Measurements from ENCODE around the gene SV2A.
A peak's percentile ranks its signal among the peaks of the same experiment; 100 is the strongest.

Gene SV2A

DNA sequence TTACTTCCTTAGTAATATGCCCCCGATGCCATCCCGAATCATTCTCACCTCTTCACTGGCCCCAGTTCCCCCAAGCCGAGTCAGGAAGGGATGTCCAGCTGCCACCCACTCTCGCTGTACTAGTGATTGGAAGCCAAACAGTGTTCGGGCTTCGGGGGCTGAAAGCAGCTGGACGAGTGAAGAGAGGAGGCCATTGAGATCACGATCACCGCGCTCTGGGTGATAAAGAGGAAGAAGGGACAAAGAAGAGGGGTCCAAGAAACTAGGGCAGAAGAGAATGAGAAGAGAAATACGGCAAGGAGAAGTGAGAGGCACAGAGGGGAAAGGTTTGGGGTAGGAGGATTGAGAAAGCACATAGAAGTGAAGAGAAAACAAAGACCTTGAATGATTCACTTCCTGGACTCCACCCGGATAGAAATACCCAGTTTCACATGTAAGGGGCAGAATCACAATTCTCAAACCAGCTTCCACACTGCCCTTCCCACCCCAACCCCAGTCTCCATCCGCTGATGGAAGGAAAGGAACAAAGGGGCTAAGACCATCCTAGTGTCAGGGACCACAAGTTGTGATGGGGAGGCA is 13.7 kb upstream of the SV2A start:
- TF ChIP-seq, protein P1, sequence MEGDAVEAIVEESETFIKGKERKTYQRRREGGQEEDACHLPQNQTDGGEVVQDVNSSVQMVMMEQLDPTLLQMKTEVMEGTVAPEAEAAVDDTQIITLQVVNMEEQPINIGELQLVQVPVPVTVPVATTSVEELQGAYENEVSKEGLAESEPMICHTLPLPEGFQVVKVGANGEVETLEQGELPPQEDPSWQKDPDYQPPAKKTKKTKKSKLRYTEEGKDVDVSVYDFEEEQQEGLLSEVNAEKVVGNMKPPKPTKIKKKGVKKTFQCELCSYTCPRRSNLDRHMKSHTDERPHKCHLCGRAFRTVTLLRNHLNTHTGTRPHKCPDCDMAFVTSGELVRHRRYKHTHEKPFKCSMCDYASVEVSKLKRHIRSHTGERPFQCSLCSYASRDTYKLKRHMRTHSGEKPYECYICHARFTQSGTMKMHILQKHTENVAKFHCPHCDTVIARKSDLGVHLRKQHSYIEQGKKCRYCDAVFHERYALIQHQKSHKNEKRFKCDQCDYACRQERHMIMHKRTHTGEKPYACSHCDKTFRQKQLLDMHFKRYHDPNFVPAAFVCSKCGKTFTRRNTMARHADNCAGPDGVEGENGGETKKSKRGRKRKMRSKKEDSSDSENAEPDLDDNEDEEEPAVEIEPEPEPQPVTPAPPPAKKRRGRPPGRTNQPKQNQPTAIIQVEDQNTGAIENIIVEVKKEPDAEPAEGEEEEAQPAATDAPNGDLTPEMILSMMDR (IDR thresholded peaks at IDR 0.05; ENCODE audit: low read depth, low read length, missing control alignments), result no peak
- no peak for DNase-seq (ENCODE audit: low read depth)
- H3K4me3 ChIP-seq (ENCODE audit: low read depth, low read length), result no peak overlapping the region

DNA sequence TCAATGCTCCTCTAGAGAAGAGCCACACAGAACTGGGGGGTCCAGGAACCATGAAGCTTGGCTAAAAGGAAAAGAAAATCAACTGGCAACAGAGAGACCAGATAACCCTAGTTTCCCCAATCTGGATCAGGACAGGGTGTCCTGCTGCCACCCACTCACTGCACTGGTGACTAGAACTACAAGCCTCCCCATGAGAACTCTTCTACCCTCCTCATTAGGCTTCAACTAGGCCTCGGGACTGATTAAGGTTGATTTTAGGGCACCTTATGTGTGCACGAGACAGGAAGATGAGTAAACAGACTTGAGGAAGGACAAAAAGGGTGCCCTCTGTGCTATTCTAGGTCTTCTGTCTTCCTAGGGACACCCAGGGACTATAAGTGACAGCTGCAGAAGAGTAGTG is 12.2 kb upstream of the SV2A start:
- no peak overlapping the region for H3K4me3 ChIP-seq (ENCODE audit: low read depth, low read length)
- no peak for DNase-seq (ENCODE audit: low read depth)
- TF ChIP-seq, protein P1 (IDR thresholded peaks at IDR 0.05; ENCODE audit: low read depth, low read length, missing control alignments), result no peak

DNA sequence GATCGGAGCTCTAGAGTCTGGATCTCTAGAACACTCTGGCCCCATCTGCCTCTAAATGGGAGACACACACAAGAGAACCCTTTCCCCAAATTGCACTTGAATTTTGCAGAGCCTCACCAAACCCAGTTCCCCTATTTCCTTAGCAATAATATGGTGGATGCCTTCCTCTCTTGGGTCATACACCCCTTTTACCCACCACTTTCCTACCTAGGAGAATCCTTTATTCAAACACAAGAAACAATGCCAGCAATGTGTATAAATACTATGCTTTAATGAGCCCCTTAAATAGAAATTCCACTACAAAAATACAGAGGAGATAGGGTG is 10.7 kb upstream of the SV2A start:
- H3K4me3 ChIP-seq (ENCODE audit: low read depth, low read length), result peak overlapping the region; percentile 88
- no peak for DNase-seq (ENCODE audit: low read depth)
- TF ChIP-seq, protein P1 (IDR thresholded peaks at IDR 0.05; ENCODE audit: low read depth, low read length, missing control alignments), result no peak

DNA sequence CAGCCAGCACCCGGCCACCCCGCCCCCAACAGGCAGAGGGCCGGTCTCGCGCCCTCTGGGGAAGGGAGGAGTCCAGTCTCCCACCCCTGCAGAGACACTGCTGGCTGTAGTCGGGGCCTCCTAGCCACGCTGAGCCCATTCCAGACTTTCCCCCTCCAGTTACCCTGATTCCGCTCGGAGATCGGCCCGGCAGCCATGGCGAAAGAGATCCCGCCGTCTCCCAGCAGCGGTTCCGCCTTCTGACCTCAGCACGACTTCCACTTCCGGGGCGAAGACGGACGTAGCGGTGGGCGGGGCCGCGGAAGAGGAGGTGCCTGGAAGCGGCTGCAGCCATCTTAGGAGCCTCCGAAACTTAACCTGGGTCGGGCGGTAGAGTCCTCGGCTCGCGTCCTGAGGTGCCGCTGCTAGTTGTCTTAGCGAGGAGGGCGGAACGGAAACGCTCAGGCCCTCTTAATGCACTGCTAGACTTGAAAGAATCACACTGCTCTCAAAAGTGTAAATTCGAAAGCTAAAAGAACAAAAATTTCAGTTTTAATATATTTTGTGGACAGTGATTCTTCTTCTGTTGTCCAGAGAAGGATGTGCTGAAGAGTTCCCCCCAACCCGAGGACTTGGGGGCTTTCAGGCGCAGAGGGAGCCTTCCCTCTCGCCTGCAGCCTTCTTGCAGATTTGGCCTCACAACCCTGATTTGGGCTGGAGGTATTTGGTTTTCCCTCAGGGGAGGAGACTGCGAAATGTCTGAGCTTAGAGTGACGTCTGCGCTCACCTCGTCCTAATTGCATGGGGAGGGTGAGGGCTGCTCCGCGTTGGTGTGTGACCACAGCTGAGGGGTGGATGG is 10.1 kb upstream of the SV2A start, which contains the start of gene SF3B4:
Gene SF3B4, minus strand, starts transcription at position 241 of the 838 bp plus-strand sequence. Its CDS starts 44 bp downstream, at position 197.
- TF ChIP-seq, protein P1 (IDR thresholded peaks at IDR 0.05; ENCODE audit: low read depth, low read length, missing control alignments), result no peak
- DNase-seq (ENCODE audit: low read depth), result peak; percentile 88
- H3K4me3 ChIP-seq (ENCODE audit: low read depth, low read length), result peak within 1 kb of the TSS; percentile 88

DNA sequence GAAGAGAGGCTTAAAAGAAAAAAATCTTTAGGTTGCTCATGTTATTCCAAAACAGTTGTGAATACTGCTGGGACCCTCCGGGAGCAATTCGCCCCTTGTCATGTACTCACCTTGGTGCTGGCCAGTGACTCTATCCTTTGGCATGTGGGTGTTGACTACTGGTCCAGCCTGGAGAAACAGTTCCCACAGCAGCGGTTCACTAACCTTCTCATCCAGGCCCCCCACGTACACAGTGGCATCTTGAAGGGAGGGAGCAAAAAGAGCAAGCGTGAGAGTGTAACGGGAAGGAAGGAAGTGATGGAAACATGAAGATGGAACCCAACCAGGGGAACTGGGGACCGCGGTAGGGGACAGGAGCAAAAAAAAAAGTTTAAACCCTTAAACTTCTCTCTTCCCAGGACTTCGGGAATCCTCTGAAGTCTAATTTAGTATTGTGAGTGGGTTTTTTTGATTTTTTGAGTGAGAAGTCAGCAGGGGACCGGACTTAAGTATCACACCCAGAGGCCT is 9.5 kb upstream of the SV2A start:
- no peak for DNase-seq (ENCODE audit: low read depth)
- peak overlapping the region; percentile 88 for H3K4me3 ChIP-seq (ENCODE audit: low read depth, low read length)
- TF ChIP-seq, protein P1 (IDR thresholded peaks at IDR 0.05; ENCODE audit: low read depth, low read length, missing control alignments), result no peak

DNA sequence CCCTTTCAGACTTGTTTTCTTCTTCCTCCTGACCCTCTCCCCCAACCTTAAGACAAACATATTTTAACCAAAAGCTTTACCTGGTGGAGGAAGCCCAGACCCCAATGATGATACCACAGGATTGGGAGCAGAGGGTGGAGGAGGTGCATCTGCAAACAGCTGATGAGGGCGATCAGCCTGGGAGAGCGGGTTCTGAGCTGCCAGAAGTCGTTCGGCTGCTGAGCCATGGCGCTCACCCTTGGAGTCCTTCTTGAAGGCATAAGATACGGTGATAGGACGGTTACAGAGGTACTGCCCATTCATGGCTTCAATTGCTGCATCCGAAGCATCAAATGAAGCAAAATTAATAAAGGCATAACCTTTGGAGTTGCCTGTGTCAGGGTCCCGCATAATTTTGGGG is 8.7 kb upstream of the SV2A start:
- H3K4me3 ChIP-seq (ENCODE audit: low read depth, low read length), result peak overlapping the region; percentile 88
- DNase-seq (ENCODE audit: low read depth), result no peak
- TF ChIP-seq, protein P1 (IDR thresholded peaks at IDR 0.05; ENCODE audit: low read depth, low read length, missing control alignments), result no peak
